ENCODE results near the gene DDX41.

DDX41 gene

DNA sequence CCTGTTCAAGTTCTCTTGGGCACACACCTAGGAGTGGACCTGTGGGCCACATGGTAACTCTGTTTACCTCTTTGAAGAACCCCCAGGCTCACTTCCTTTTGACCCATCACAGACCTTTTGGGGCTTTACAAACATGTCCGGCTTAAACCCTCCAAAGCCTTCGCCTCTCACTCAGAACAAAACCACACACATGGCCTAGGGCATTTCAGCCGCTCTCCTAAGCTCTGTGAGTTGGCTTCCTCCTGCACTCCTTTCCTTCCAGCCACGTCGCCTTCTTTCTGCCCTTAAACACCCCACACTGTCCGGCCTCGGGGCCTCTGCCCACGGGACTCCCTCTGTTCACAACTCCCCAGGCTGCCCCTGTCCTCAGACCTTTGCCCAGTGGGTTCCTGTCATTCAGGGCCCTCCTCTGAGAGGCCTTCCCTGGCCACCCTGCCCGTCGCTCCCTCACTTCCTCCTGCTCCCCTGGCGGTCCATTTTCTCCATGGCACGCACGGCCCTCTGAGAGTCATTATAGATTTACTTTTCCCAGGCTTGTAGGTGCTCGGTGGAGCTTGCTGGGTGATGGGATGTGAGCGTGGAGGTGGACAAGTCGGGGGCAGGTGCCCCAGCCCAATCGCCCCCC is 9.1 kb downstream of the DDX41 start:
- TF ChIP-seq, protein P1, sequence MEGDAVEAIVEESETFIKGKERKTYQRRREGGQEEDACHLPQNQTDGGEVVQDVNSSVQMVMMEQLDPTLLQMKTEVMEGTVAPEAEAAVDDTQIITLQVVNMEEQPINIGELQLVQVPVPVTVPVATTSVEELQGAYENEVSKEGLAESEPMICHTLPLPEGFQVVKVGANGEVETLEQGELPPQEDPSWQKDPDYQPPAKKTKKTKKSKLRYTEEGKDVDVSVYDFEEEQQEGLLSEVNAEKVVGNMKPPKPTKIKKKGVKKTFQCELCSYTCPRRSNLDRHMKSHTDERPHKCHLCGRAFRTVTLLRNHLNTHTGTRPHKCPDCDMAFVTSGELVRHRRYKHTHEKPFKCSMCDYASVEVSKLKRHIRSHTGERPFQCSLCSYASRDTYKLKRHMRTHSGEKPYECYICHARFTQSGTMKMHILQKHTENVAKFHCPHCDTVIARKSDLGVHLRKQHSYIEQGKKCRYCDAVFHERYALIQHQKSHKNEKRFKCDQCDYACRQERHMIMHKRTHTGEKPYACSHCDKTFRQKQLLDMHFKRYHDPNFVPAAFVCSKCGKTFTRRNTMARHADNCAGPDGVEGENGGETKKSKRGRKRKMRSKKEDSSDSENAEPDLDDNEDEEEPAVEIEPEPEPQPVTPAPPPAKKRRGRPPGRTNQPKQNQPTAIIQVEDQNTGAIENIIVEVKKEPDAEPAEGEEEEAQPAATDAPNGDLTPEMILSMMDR (IDR thresholded peaks at IDR 0.05; ENCODE audit: low read depth, low read length) = no peak
- no peak for DNase-seq (ENCODE audit: extremely low read depth, low read depth)

DNA sequence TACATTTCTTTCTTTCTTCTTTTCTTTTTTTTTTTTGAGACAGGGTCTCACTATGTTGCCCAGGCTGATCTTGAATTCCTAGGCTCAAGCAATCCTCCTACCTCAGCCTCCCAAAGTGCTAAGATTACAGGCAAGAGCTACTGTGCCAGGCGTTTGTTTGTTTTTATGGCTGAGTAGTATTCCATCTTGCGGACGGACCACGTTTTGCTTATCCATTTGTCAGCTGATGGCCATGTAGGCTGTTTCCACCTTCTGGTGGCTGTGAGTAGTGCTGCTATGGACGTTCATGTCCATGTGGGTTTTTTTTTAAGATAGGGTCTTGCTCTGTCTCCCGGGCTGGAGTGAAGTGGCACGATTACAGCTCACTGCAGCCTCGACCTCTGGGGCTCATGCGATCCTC is 9.6 kb downstream of the DDX41 start:
- TF ChIP-seq, protein P1 (IDR thresholded peaks at IDR 0.05; ENCODE audit: low read depth, low read length) = no peak; the same call in 1 of the 2 replicates
- DNase-seq (ENCODE audit: extremely low read depth, low read depth) = no peak

DNA sequence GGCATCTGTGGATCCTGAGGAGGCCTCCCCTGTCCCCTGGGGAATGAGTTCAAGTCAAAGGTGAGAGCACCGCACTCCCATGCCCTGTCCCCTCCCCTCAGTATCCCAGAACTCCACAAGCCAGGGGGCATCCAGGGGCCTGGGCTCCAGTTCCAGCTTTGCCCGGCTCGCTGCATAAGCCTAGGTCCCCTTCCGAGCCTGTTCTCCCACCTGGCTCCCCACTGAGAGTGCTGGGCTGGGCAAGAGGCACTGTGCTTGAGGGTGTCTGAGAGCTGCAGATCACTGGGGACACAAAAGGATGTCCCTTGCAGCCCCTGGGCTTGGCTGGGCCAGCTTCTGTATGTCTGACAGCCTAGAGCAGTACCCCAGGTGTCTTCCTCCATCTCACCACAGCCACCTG is 11.7 kb downstream of the DDX41 start:
- TF ChIP-seq, protein P1 (IDR thresholded peaks at IDR 0.05; ENCODE audit: low read depth, low read length) = no peak
- no peak for DNase-seq (ENCODE audit: extremely low read depth, low read depth)

DNA sequence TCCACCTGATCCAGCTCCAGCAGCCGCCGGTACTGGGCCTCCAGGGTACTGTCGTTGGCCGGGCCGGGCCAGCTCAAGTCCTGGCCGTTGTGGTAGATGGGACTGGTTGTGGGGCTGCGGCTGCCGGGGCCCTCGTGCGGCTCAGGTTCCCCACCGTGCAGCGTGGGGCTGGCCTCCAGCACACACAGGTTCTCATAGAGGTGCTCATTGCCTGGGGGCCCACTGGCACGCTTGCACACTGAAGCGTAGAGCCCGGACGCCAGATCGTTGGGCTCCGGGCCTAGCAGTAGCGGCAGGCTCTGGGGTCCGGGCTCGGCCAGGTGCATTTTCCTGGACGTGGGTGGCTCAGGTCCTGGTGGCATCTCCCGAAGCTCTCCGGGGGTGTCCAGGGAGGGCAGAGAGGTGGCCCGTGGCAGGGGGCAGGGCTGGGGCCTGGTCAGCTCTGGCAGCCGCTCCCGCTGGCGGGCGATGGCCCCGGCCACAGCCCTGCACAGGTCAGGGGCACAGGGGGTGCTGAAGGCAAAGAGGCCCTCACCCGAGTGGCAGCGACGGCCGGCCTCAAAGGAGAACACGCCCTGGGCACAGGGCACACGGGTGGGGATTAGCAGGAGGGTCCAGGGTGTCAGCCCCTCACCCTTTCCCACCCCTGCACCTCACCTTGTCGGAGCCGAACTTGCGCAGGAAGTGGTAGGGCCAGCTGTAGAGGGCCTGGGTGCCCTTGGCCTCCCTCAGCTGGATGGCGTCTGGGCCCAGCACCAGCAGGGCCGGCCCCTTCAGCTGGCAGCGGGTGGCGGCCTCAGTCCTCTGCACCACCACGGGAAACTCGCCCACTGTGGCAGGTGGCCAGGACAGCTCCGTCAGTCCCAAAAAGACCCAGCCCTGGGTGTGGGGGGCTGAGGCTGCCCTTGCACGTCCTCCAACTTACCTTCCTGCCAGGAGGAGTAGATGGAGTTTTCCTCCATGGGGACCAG is 12.4 kb downstream of the DDX41 start:
- TF ChIP-seq, protein P1 (IDR thresholded peaks at IDR 0.05; ENCODE audit: low read depth, low read length) = no peak

DNA sequence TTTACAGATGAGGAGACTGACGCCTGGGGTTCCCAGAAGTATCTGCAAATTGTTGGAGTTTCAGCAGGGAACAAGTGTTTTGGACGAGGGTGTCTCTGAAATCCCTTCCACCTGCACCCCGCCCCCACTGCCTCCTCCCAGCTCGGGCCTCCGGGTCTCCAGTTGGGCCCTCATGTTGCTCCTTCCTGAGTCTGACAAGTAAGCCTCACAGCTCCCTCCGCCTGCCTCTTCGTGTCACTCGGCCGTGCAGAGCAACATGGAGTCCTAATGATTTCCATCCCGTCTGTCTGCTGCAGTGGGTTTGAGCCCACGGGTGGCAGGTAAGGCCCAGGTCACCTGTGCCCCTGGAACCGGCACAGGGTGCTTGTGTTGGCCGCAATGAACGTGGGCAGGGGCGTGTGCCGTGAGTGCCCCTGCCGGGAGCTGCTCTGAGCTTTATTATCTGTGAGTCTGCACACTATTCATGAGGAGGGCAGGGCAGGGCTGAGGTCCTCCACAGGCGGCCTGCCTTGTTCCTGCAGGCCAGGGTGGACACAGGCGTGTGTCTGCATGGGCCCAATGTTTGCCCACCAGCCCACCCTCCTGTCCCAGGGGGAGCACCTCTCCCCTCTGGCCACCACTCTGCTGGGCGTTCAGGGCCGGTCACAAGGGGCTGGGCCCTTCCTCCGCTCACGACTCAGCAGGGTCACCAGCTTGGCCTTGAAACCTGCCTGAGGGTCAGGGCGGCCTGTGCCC is 13.2 kb downstream of the DDX41 start:
- DNase-seq (ENCODE audit: extremely low read depth, low read depth) = no peak
- TF ChIP-seq, protein P1 (IDR thresholded peaks at IDR 0.05; ENCODE audit: low read depth, low read length) = no peak

More for the DNA sequence above, 12.4 kb downstream of the DDX41 start:
- DNase-seq (ENCODE audit: extremely low read depth, low read depth) = no peak

DNA sequence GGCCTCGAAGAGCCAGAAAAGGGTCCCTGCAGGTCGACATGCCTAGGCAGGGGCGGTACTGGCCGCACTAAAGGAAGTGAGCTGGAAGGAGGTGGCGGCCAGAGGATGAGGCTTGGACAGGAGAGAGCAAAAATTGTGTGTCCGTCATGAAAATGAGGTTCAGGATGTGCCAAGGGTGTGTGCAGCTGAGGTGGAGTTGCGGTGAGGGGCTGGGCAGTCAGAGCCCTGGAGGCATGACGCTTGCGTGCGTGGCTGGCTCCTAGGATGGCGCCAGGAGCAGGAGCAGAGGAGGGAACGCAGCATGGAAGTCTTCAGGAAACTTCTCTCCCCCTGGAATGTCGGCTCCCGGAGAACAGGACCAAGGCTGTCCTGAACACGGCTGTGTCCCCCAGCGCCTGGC is 13.9 kb downstream of the DDX41 start:
- TF ChIP-seq, protein P1 (IDR thresholded peaks at IDR 0.05; ENCODE audit: low read depth, low read length) = no peak
- DNase-seq (ENCODE audit: extremely low read depth, low read depth) = no peak
